Measurements from ENCODE around the gene ZC3HAV1. TPM values are rescaled to one million over a fixed set of nuclear protein-coding genes. Genes with fewer than 3 reads are reported as not detected.

The ZC3HAV1 gene
- polyA plus RNA-seq, 1 of the 3 experiments (the other 2 are of a cell fraction), result 11.2 TPM

DNA sequence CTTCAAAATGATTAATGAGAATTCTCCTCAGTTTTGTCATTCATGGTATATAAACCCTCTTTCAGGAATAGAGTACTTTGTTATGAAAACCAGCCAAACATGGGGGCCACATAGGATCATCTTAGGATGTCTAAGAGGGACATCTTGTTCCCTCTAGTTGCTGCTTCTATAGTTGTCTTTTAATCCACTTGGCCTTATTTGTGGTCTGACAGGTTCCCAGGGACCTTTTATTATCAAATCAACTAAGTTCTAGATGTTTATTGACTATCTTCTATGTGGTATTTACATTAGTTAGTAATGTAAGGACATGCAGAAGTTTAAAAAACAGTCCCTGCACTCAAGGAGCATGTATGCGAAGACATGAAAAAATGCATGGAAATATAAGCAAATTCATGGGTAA lies 1.6 kb upstream of the ZC3HAV1 start:
- peaks cover 30% of the 10 kb centered on the region for H3K79me2 ChIP-seq (ENCODE audit: insufficient read depth)
- H3K9me3 ChIP-seq, result no peaks in the 10 kb centered on the region
- H2AFZ ChIP-seq (ENCODE audit: low read depth), result no peak overlapping the region
- H3K4me2 ChIP-seq, result no peak overlapping the region
- H3K4me3 ChIP-seq (ENCODE audit: low read depth in 2 of 2, low read length in 1 of 2), result no peak overlapping the region
- H4K20me1 ChIP-seq (ENCODE audit: insufficient read depth), result no peaks in the 10 kb centered on the region
- ChIA-PET POLR2A (no interaction called here), CTCF (interaction anchor here (0.7 to 1.6 kb wide), 3 partner anchors 36 to 169 kb away, joined by 3 to 5 read pairs (median 4); no protein-coding TSS in a partner anchor)
- peaks cover 13 to 16% of the 10 kb centered on the region in 2 experiments; a peak in 3 of 4 replicates for H3K4me1 ChIP-seq (ENCODE audit: control insufficient read depth in 1 of 2, insufficient read depth in 2 of 2, low read depth in 1 of 2, low read length in 1 of 2)
- H3K9ac ChIP-seq, result no peak overlapping the region
- TF ChIP-seq CHD2 (IDR thresholded peaks at IDR 0.05; ENCODE audit: low read length, partially characterized antibody), result no peak
- TF ChIP-seq, protein P1, sequence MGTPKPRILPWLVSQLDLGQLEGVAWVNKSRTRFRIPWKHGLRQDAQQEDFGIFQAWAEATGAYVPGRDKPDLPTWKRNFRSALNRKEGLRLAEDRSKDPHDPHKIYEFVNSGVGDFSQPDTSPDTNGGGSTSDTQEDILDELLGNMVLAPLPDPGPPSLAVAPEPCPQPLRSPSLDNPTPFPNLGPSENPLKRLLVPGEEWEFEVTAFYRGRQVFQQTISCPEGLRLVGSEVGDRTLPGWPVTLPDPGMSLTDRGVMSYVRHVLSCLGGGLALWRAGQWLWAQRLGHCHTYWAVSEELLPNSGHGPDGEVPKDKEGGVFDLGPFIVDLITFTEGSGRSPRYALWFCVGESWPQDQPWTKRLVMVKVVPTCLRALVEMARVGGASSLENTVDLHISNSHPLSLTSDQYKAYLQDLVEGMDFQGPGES (IDR thresholded peaks at IDR 0.05; ENCODE audit: low read depth, low read length), result no peak
- no peak for TF ChIP-seq POLR2AphosphoS5 (IDR thresholded peaks at IDR 0.05; ENCODE audit: low read depth, low read length)
- TF ChIP-seq FOSL2 (IDR thresholded peaks at IDR 0.05; ENCODE audit: borderline replicate concordance, low read depth), result no peak
- TF ChIP-seq, protein P2, sequence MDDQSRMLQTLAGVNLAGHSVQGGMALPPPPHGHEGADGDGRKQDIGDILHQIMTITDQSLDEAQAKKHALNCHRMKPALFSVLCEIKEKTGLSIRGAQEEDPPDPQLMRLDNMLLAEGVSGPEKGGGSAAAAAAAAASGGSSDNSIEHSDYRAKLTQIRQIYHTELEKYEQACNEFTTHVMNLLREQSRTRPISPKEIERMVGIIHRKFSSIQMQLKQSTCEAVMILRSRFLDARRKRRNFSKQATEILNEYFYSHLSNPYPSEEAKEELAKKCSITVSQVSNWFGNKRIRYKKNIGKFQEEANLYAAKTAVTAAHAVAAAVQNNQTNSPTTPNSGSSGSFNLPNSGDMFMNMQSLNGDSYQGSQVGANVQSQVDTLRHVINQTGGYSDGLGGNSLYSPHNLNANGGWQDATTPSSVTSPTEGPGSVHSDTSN (IDR thresholded peaks at IDR 0.05), result no peak
- TF ChIP-seq, protein P3, sequence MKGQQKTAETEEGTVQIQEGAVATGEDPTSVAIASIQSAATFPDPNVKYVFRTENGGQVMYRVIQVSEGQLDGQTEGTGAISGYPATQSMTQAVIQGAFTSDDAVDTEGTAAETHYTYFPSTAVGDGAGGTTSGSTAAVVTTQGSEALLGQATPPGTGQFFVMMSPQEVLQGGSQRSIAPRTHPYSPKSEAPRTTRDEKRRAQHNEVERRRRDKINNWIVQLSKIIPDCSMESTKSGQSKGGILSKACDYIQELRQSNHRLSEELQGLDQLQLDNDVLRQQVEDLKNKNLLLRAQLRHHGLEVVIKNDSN (IDR thresholded peaks at IDR 0.05; ENCODE audit: borderline replicate concordance, low read depth), result no peak
- no peak for TF ChIP-seq TAF1 (IDR thresholded peaks at IDR 0.05; ENCODE audit: borderline replicate concordance, low read depth, low read length)
- TF ChIP-seq, protein P4, sequence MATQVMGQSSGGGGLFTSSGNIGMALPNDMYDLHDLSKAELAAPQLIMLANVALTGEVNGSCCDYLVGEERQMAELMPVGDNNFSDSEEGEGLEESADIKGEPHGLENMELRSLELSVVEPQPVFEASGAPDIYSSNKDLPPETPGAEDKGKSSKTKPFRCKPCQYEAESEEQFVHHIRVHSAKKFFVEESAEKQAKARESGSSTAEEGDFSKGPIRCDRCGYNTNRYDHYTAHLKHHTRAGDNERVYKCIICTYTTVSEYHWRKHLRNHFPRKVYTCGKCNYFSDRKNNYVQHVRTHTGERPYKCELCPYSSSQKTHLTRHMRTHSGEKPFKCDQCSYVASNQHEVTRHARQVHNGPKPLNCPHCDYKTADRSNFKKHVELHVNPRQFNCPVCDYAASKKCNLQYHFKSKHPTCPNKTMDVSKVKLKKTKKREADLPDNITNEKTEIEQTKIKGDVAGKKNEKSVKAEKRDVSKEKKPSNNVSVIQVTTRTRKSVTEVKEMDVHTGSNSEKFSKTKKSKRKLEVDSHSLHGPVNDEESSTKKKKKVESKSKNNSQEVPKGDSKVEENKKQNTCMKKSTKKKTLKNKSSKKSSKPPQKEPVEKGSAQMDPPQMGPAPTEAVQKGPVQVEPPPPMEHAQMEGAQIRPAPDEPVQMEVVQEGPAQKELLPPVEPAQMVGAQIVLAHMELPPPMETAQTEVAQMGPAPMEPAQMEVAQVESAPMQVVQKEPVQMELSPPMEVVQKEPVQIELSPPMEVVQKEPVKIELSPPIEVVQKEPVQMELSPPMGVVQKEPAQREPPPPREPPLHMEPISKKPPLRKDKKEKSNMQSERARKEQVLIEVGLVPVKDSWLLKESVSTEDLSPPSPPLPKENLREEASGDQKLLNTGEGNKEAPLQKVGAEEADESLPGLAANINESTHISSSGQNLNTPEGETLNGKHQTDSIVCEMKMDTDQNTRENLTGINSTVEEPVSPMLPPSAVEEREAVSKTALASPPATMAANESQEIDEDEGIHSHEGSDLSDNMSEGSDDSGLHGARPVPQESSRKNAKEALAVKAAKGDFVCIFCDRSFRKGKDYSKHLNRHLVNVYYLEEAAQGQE (IDR thresholded peaks at IDR 0.05; ENCODE audit: low read depth, low read length), result no peak
- TF ChIP-seq, protein P5, sequence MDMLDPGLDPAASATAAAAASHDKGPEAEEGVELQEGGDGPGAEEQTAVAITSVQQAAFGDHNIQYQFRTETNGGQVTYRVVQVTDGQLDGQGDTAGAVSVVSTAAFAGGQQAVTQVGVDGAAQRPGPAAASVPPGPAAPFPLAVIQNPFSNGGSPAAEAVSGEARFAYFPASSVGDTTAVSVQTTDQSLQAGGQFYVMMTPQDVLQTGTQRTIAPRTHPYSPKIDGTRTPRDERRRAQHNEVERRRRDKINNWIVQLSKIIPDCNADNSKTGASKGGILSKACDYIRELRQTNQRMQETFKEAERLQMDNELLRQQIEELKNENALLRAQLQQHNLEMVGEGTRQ (IDR thresholded peaks at IDR 0.05; ENCODE audit: borderline replicate concordance, low read depth, low read length), result no peak
- TF ChIP-seq MEF2A (IDR thresholded peaks at IDR 0.05; ENCODE audit: borderline replicate concordance, low read depth), result no peak
- TF ChIP-seq, protein P6, sequence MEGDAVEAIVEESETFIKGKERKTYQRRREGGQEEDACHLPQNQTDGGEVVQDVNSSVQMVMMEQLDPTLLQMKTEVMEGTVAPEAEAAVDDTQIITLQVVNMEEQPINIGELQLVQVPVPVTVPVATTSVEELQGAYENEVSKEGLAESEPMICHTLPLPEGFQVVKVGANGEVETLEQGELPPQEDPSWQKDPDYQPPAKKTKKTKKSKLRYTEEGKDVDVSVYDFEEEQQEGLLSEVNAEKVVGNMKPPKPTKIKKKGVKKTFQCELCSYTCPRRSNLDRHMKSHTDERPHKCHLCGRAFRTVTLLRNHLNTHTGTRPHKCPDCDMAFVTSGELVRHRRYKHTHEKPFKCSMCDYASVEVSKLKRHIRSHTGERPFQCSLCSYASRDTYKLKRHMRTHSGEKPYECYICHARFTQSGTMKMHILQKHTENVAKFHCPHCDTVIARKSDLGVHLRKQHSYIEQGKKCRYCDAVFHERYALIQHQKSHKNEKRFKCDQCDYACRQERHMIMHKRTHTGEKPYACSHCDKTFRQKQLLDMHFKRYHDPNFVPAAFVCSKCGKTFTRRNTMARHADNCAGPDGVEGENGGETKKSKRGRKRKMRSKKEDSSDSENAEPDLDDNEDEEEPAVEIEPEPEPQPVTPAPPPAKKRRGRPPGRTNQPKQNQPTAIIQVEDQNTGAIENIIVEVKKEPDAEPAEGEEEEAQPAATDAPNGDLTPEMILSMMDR (IDR thresholded peaks at IDR 0.05), result no peak
- TF ChIP-seq TEAD4 (IDR thresholded peaks at IDR 0.05; ENCODE audit: borderline replicate concordance, insufficient read depth), result no peak
- no peak for TF ChIP-seq NFIC (IDR thresholded peaks at IDR 0.05; ENCODE audit: borderline replicate concordance)
- no peak for TF ChIP-seq RFX5 (IDR thresholded peaks at IDR 0.05; ENCODE audit: low read length)
- TF ChIP-seq EZH2phosphoT487 (IDR thresholded peaks at IDR 0.05; ENCODE audit: borderline replicate concordance, low read depth), result no peak
- TF ChIP-seq SMC3 (IDR thresholded peaks at IDR 0.05; ENCODE audit: low read depth, low read length), result no peak
- no peak for TF ChIP-seq NRF1 (IDR thresholded peaks at IDR 0.05; ENCODE audit: low read depth, low read length)
- no peak for TF ChIP-seq EP300 (IDR thresholded peaks at IDR 0.05; ENCODE audit: borderline replicate concordance in 1 of 2, low read depth in 1 of 2, low read length in 1 of 2)
- H3K27ac ChIP-seq (ENCODE audit: low read depth in 2 of 2, low read length in 1 of 2), result no peak overlapping the region
- H3F3A ChIP-seq (replicated peaks; ENCODE audit: insufficient read depth), result peaks cover 20% of the 10 kb centered on the region
- DNase-seq, result no peak
- H3K36me3 ChIP-seq (replicated peaks in 1 of 2; ENCODE audit: control insufficient read depth in 1 of 2, insufficient read depth in 2 of 2, low read length in 1 of 2), result no peaks in the 10 kb centered on the region
- H3K27me3 ChIP-seq (ENCODE audit: insufficient read depth), result no peaks in the 10 kb centered on the region
- 91% methylated on average over 1 of the region's 1 CpG for WGBS (ENCODE audit: low lambda C conversion rate)
- no peaks in the 10 kb centered on the region for H3K9me2 ChIP-seq

All from SK-N-SH (cell line).